Activated T-cell treated with anti-CD3 and anti-CD28 coated beads, Interleukin-2, amount 50 U/mL, for 4 hours (primary cell): ENCODE measurements around the gene HYAL3. TPM values are rescaled to one million over a fixed set of nuclear protein-coding genes. Genes with fewer than 3 reads are reported as not detected.

Source experiments
- ATAC-seq, 2 donors: fragments of 200-7000 bp; cut with Tn5 transposase; one replicate each; pipeline ENCODE4 v1.10.0; 2021
- DNase-seq: peaks from one replicate; pipeline ENCODE4 v3.0.0-alpha.2; 2020
- H3K27me3 Mint-ChIP-seq: one replicate; pipeline ENCODE4 v1.8.0; 2021; ENCODE audit warnings: low read depth, mixed read lengths
- H3K36me3 Mint-ChIP-seq: one replicate; pipeline ENCODE4 v1.8.0; 2022; ENCODE audit warnings: mixed read lengths; ENCODE audit not compliant: insufficient read depth
- H3K4me1 Mint-ChIP-seq: one replicate; pipeline ENCODE4 v1.8.0; 2021; ENCODE audit warnings: low read depth, mixed read lengths
- H3K4me3 Mint-ChIP-seq: one replicate; pipeline ENCODE4 v1.8.0; 2021; ENCODE audit warnings: mild to moderate bottlenecking, moderate library complexity, mixed read lengths
- H3K9me3 Mint-ChIP-seq: one replicate; pipeline ENCODE4 v1.8.0; 2021; ENCODE audit warnings: mixed read lengths
- total RNA-seq, 3 donors: library from RNA; stranded (reverse); gene quantifications; one replicate each; pipeline ENCODE4 v1.2.1, GENCODE V29; 2021

HYAL3 gene
- total RNA-seq, 3 donors from 2014 or later = 4.9 to 10.3 (median 7.2) TPM

DNA sequence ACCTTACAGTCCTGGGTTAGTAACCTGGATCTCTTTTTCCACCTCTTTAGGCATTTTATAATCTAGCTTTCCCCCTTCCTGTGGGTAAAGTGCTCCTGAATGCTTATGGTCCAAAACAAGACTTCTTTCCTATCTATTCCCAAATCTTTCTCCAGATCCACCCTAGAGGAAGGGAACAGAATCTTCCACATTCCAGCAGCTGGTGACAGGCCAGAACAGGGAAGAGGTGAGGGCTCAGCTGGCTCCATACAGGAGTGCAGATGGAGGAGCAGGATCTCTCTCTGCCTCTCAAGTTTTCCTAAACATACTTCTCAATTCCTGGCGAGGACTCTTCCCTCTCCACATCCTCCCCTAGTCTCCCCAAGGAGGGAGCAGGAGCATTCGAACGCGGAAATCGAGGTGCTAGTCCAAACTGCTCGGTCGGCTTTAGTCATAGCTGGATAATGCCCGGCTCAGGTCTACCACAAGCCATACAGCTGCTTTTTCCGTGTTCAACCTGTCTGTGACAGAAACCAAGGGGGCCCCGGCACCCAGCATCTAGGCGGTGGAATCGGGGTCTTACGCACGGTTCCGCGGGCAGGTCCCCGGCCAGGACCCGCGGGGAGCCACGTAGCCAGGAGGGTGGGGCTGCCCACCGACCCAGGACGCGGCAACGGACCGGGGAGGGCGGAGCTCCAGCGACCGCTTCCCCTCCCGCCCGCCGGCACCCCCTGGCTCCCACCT is 37.4 kb upstream of the HYAL3 start:
- peak; percentile 36 to 39 for ATAC-seq
- peaks cover 59% of the 10 kb centered on the region for H3K4me1 Mint-ChIP-seq
- peaks cover 14% of the 10 kb centered on the region for H3K36me3 Mint-ChIP-seq
- peak overlapping the region; percentile 96 for H3K4me3 Mint-ChIP-seq
- H3K27me3 Mint-ChIP-seq = no peaks in the 10 kb centered on the region
- H3K9me3 Mint-ChIP-seq = no peaks in the 10 kb centered on the region
- no peak for DNase-seq

DNA sequence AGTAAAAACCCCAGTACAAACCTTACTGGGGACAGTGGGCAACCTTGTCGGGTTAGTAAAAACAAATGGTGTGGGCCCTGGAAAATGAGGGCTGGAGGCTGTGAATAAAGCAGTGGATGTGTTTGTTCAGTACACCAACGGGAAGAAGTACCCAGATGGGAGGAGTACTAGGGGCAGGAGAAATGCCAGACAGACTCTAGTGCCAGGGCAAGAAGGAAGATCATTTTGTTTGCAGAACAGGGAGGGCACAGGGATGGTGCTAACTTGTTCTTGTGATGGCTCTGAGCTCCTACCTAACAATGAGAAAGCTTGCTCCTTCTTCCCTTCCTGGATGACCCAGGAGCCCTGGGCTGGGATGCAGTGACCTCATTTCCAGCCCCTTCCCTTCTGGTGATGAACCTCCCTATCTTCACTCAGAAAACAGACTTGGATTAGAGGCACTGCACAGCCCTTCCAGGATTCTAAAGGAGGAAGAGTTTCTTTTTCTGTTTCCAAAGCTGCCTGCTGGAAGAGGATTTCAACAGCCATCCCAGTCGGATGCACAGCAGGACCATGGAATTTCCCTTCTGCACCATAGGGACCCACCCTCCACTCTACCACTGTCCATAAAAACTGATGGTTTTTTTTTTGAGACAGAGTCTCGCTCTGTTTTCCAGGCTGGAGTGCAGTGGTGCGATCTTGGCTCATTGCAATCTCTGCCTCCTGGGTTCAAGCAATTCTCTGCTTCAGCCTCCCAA is 35.3 kb upstream of the HYAL3 start:
- Mint-ChIP-seq H3K4me3 (peak overlapping the region; percentile 58), H3K36me3 (peaks cover 16% of the 10 kb centered on the region), H3K9me3 (no peaks in the 10 kb centered on the region), H3K27me3 (no peaks in the 10 kb centered on the region), H3K4me1 (peaks cover 47% of the 10 kb centered on the region)
- ATAC-seq (no peak), DNase-seq (no peak)

DNA sequence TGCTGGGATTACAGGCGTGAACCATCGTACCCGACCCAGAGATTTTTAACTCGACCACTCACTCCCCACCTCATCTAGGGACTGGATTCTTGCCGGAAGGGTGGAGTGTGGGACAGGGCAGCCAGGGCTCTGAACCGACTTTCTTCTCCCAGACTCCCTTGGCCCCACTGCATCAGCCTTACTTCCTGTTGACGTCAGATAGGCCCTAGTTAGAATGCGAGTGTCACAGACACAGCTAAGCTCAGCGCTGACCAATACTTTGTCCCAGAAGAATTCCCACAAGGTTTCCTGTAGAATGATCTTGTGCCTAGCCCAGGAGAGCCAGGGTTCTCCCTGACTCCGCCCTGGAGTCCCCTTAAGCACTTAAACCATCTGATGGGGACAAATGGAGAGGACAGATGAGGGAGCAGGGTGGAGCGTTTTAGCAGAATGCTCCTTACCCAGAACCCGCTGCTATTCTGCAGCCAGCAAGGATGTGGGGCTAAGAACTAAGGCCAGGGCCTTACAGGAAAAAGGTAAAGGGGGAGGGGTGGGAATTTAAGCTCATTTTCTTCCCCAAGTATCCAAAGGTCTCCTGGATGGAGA is 34.6 kb upstream of the HYAL3 start:
- ATAC-seq (no peak), DNase-seq (no peak)
- H3K4me1 Mint-ChIP-seq = peaks cover 41% of the 10 kb centered on the region
- no peaks in the 10 kb centered on the region for H3K27me3 Mint-ChIP-seq
- H3K36me3 Mint-ChIP-seq = peaks cover 16% of the 10 kb centered on the region
- H3K4me3 Mint-ChIP-seq = peak overlapping the region; percentile 58
- no peaks in the 10 kb centered on the region for H3K9me3 Mint-ChIP-seq

DNA sequence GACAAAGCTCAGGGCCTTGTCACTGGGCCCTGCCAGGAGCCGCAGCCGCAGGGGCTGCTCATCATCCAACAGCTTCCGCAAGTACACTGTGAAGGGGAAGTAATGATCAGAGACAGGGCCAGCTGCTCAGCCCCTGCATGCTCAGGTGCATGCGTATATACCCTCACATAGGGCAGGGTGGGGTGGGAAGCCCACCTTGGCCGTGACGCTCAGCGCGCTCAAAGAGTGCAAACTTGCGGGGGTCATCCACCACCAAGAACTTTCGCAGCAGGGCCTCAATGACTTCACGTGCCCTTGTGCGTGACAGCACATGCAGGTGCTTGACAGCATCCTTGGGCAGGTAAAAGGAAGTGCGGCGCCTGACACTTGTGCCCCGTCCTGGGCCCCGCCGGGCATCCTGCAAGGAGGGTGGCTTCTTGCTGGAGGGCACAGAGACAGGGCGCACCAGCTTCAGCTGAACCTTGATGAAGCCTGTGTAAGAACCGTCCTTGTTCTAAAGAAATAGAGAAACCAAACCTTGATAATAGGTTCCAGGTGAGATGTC is 32.2 kb upstream of the HYAL3 start:
- Mint-ChIP-seq H3K36me3 (peaks cover 14% of the 10 kb centered on the region), H3K4me3 (no peak overlapping the region), H3K9me3 (no peaks in the 10 kb centered on the region), H3K27me3 (no peaks in the 10 kb centered on the region), H3K4me1 (peaks cover 43% of the 10 kb centered on the region)
- no peak for ATAC-seq
- no peak for DNase-seq

DNA sequence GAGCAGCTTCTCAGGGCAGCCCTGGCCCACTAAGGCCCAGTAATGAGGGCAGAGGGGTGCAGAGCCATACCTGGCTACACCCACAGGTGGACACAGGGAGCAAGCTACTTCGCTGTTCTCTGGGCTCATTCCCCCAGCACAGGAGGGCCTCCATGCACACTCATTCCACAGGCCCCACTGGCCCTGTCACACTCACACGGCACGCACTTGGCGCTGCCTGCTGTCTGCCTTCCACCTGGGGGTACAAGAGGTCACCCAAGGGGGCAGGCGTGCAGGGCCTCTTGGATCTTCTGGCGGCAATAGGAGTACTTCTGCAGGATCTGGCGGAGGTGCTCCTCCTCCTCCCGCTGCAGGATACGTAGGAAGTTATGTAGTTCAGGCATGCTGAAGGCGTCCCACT is 31.1 kb upstream of the HYAL3 start:
- Mint-ChIP-seq H3K9me3 (no peaks in the 10 kb centered on the region), H3K4me1 (peaks cover 35% of the 10 kb centered on the region), H3K36me3 (peaks cover 15% of the 10 kb centered on the region), H3K27me3 (no peaks in the 10 kb centered on the region), H3K4me3 (no peak overlapping the region)
- DNase-seq (no peak), ATAC-seq (no peak)

DNA sequence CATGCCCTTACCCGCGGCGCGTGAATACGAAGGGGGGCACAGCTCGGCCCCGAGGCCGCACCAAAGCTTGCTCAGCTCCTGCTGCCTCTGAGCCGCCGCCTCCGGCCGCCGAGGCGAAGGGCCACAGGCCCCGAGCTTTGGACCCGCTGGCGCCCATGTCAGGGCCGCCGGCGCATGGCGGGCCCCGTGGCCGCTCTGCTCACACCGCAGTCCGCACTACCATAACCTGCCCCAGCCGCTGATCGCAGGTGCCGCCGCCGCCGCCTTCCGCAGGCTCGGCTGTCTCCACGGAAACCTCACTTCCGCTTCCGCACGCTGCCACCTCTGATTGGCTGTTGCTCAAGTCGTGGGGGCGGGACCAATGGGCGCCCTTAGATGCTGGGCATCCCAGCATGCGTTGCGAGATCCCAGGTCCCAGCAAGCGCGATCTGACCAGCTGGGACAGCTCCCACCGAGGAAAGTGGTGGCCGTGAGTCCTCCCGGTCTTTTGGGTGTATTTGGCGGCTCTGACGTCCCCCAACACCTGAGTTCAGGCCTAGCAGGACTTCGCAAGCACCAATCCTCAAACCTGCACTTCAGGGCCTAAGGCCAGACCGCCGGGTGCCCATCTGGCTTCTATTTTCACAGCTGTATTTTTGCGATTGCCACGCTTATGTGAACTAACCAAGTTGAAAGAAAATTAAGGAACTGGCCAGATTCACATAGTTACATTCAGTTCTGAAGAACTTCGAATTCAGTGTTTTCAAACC is 28.9 kb upstream of the HYAL3 start, which contains the start of gene TUSC2:
Gene TUSC2, minus strand, starts transcription at position 281 of the 749 bp plus-strand sequence. Its CDS starts 124 bp downstream, at position 157.
- ATAC-seq = peak; percentile 95 to 96

DNA sequence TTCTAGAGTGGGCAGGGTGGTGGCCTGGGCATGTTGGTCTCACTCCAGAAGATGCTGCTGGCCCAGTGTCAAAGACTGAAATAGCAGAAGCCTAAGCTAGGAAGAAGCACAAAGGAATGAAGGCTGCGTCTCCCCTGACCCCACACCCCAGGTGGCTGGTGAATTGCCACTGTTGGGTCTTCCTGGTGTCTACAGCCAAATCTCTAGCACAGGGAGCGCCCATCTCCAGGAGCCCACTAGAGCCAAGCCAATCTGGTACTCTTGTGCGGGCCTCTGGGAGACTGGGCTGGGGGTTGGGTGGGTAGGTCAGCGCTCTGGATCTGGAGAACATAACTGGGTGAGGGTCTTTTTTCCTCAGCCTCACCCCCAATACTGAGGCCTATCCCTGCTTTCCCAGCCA is 27.9 kb upstream of the HYAL3 start:
- H3K36me3 Mint-ChIP-seq = peaks cover 7% of the 10 kb centered on the region
- H3K9me3 Mint-ChIP-seq = no peaks in the 10 kb centered on the region
- peaks cover 23% of the 10 kb centered on the region for H3K4me1 Mint-ChIP-seq
- H3K4me3 Mint-ChIP-seq = peak overlapping the region; percentile 90
- no peaks in the 10 kb centered on the region for H3K27me3 Mint-ChIP-seq
- DNase-seq (no peak), ATAC-seq (no peak)

More for the DNA sequence above, 28.9 kb upstream of the HYAL3 start, which contains the start of gene TUSC2:
- Mint-ChIP-seq H3K4me3 (peak within 1 kb of the TSS; percentile 90), H3K36me3 (peaks cover 10% of the 10 kb centered on the region), H3K9me3 (no peaks in the 10 kb centered on the region), H3K4me1 (peaks cover 23% of the 10 kb centered on the region), H3K27me3 (no peaks in the 10 kb centered on the region)
- DNase-seq = peak; percentile 92

DNA sequence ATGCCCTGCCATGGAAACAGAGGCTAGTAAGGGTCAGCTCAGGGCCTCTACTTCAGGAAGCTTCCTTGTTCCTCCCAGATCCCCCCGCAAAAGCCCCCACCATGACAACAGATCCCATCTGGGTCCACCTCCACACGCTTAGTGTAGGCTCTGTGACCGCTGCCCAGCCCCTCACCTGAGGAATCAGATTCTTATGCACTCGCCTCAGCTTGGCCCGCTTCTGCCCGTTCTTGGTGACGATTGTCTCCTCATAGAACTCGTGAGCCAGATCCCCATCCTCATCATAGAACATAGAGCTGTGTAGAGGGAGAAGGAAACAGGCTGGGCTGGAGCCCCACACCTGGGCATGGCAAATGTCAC is 27.0 kb upstream of the HYAL3 start:
- peaks cover 5% of the 10 kb centered on the region for H3K36me3 Mint-ChIP-seq
- ATAC-seq (no peak), DNase-seq (no peak)
- no peaks in the 10 kb centered on the region for H3K27me3 Mint-ChIP-seq
- H3K4me1 Mint-ChIP-seq = peaks cover 23% of the 10 kb centered on the region
- no peaks in the 10 kb centered on the region for H3K9me3 Mint-ChIP-seq
- H3K4me3 Mint-ChIP-seq = peak overlapping the region; percentile 90

DNA sequence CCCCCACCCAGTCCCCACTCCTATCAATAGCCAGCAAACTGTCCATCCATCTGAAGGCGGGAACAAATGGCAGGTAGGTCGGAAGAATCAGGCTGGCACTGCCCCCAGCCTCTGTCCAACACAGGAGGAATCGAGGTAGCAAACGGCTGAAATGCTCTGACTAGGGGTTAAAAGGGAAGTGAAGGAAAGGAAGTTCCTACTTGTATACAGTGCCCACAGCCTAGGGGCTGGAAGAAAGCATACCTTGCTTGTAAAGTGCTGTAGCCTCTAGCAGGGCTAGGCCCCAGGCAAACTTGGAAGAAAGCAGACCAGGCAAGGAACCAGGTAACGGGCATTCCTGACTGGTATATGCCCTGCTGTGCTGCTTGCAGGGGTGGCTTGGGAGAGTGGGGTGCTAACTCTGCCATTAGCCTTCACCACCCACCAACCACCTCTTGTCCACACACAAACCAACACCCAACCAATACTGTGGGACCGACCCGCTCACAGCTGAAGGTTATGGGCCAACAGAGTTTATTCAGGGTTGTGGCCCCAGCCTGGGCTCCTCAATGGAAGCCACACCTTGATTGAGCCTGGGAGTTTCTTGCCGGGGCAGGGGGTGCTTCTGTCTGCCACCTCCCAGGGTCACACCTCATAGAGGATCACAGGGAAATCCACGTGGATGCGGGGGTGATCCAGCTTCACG is 26.4 kb upstream of the HYAL3 start:
- Mint-ChIP-seq H3K36me3 (peaks cover 5% of the 10 kb centered on the region), H3K9me3 (no peaks in the 10 kb centered on the region), H3K27me3 (no peaks in the 10 kb centered on the region), H3K4me1 (peaks cover 24% of the 10 kb centered on the region), H3K4me3 (no peak overlapping the region)
- ATAC-seq (no peak), DNase-seq (no peak)

DNA sequence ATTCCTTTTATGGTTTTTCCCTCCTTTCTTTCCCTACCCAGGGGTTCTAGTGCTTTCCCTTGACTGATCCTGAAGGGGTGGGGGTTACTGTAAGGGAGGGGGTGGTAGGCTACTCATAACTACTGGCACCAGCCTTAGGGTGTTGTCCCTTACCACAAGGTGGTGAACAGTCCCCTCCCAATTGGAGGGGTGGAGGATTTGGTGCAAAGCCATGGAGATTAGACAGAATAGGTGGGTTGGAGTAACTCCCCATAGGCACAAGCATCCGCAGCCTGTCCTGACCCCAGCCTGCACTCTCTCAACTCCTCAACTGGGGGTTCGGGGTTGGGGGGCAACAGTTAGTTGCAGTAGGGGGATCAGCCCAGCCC is 25.9 kb upstream of the HYAL3 start:
- Mint-ChIP-seq H3K9me3 (no peaks in the 10 kb centered on the region), H3K27me3 (no peaks in the 10 kb centered on the region), H3K36me3 (peaks cover 3% of the 10 kb centered on the region), H3K4me3 (no peak overlapping the region), H3K4me1 (peaks cover 29% of the 10 kb centered on the region)
- DNase-seq = no peak
- no peak for ATAC-seq

DNA sequence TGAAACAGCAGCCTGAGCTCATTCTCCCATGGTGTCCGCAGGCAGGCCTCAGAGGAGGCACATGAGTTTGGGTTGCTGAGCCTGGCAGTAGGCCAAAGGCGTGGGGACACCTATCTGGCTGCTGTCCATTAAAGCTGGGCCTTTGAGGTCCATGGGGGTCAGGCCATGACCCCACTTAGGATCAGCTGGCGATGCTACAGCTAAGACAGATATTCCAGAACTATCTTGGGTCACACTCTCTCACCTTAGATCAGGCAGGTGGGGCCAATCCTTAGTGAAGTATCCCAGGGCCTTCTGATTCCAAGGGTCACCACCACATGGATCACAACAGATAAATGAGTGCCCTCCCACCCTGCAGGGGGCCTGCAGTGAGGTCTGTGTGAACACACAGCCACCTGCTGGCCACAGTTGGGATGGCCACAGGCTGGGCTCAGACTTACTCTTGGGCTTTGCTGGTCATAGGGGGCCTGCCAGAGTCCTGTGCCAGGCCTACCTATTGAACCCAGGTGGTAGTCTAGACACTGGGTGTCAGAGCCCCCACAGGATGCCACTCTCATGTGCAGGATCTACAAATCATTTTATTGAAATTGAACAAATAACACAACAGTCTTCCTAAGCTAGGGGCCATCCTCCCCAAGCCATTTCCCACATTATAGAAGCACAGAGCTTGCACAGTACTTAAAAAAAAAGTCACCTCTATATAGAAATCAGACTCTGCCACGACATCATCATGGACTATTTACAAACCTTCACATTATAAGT is 25.3 kb upstream of the HYAL3 start:
- ATAC-seq (peak; percentile 21 to 25), DNase-seq (peak; percentile 52)
- Mint-ChIP-seq H3K4me3 (no peak overlapping the region), H3K9me3 (no peaks in the 10 kb centered on the region), H3K27me3 (no peaks in the 10 kb centered on the region), H3K4me1 (peaks cover 34% of the 10 kb centered on the region), H3K36me3 (peaks cover 3% of the 10 kb centered on the region)

DNA sequence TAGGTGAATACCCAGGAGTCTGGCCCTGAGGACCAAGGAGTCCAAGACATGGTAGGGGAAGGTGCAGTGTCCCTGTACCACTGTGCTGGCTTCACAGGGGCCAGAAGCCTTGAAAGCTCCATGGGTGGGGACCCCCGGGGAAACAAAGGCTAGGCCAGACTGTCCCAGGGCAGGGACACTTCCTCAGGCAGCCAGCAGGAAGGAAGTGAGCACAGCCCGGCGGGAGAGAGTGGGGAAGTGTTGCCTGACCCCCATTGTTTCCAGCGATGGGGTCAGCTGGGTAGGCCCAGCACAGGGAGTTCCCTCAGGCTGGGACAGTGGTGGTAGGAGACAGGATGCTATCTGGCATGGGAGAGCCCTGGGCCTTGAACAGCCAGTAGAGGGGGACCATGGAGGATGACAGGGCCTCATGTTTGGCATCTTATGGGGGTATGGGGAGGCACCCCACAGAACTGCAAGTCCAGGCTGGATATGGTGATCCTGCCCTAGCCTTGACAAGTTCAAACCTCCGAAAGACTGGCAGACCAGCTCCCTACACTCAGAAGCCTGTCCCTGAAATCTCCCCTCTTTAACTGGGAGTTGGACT is 24.5 kb upstream of the HYAL3 start:
- no peak for ATAC-seq
- H3K4me3 Mint-ChIP-seq = no peak overlapping the region
- peaks cover 42% of the 10 kb centered on the region for H3K4me1 Mint-ChIP-seq
- no peaks in the 10 kb centered on the region for H3K9me3 Mint-ChIP-seq
- no peak for DNase-seq
- H3K27me3 Mint-ChIP-seq = no peaks in the 10 kb centered on the region
- H3K36me3 Mint-ChIP-seq = peaks cover 3% of the 10 kb centered on the region

DNA sequence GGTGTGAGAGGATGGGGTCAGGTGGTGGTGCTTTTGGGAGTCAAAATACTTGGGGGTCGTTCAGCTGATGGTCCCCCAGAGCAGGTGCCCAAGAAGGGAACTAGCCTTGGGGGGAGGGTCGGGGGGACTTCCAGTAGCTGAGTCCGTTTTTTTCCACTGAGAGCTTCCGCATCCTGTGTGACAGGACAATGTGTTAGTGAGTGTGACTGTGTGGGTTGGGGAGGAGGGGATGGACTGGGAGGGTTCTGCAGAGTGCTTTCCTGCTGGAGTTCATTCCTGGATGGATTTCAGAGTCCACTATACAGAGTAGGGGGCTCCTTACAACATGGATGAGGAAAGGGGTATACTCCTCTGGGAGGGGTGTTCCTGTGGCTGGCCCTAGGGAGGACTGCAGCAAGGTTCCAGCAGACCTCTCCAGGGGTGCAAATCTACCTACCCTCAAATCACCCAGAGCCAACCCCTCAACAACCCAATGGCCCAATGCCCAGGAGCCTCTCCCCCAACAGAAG is 23.9 kb upstream of the HYAL3 start:
- DNase-seq (no peak), ATAC-seq (no peak)
- Mint-ChIP-seq H3K4me1 (peaks cover 40% of the 10 kb centered on the region), H3K4me3 (no peak overlapping the region), H3K9me3 (no peaks in the 10 kb centered on the region), H3K27me3 (no peaks in the 10 kb centered on the region), H3K36me3 (peaks cover 3% of the 10 kb centered on the region)
